Measurements from ENCODE around the gene RBM34. TPM values are rescaled to one million over a fixed set of nuclear protein-coding genes. Genes with fewer than 3 reads are reported as not detected.

The RBM34 gene
- total RNA-seq, 3 donors from 2014 or later (not counting 1 experiment from before 2014, with no cell fraction given) = 163 to 187 (median 180) TPM

DNA sequence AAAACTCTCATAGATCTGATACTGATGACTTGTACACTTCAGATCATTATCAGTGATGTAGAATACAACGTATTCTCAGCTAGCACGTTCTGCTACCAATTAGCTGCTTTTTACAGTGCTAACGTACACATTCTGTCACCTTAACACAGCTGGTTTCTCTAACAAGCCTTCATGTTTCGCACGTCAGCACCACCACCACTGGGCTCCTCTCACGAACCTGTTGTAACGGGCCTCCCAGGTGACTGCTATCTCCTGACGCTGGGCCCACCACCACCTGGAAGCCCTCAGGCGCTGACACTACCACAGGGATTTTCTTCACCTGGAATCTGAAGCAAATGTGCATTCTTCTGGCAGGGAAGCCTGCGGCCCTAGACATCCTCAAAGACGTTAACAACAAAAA is 52.2 kb downstream of the RBM34 start:
- no peak for DNase-seq
- Mint-ChIP-seq H3K36me3 (peaks cover 22% of the 10 kb centered on the region), H3K4me3 (no peak overlapping the region), H3K4me1 (peaks cover 18 to 28% of the 10 kb centered on the region in 2 donors), H3K9me3 (no peaks in the 10 kb centered on the region), H3K27ac (no peak overlapping the region), H3K27me3 (ENCODE audit: low read depth in 2 of 2) (peaks cover 0 to under 1% of the 10 kb centered on the region in 2 donors)
- Histone ChIP-seq H3K27me3 (ENCODE audit: control insufficient read depth, insufficient read depth, low read length) (peaks cover 1% of the 10 kb centered on the region), H3K4me1 (ENCODE audit: control insufficient read depth, insufficient read depth, low read length) (peaks cover 12% of the 10 kb centered on the region), H3K9me3 (ENCODE audit: control insufficient read depth, insufficient read depth, low read length) (no peaks in the 10 kb centered on the region), H3K27ac (ENCODE audit: low read length) (no peak overlapping the region), H3K4me3 (ENCODE audit: low read length) (no peak overlapping the region), H3K36me3 (ENCODE audit: control insufficient read depth, insufficient read depth, low read length) (peaks cover 51% of the 10 kb centered on the region)
- no peak for ATAC-seq
- WGBS (ENCODE audit: insufficient coverage) = 96% methylated on average over 11 of the region's 11 CpGs
- TF ChIP-seq, protein P1, sequence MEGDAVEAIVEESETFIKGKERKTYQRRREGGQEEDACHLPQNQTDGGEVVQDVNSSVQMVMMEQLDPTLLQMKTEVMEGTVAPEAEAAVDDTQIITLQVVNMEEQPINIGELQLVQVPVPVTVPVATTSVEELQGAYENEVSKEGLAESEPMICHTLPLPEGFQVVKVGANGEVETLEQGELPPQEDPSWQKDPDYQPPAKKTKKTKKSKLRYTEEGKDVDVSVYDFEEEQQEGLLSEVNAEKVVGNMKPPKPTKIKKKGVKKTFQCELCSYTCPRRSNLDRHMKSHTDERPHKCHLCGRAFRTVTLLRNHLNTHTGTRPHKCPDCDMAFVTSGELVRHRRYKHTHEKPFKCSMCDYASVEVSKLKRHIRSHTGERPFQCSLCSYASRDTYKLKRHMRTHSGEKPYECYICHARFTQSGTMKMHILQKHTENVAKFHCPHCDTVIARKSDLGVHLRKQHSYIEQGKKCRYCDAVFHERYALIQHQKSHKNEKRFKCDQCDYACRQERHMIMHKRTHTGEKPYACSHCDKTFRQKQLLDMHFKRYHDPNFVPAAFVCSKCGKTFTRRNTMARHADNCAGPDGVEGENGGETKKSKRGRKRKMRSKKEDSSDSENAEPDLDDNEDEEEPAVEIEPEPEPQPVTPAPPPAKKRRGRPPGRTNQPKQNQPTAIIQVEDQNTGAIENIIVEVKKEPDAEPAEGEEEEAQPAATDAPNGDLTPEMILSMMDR (IDR thresholded peaks at IDR 0.05) = no peak
- intact Hi-C loops (cut with micrococcal nuclease) = no loop called here

DNA sequence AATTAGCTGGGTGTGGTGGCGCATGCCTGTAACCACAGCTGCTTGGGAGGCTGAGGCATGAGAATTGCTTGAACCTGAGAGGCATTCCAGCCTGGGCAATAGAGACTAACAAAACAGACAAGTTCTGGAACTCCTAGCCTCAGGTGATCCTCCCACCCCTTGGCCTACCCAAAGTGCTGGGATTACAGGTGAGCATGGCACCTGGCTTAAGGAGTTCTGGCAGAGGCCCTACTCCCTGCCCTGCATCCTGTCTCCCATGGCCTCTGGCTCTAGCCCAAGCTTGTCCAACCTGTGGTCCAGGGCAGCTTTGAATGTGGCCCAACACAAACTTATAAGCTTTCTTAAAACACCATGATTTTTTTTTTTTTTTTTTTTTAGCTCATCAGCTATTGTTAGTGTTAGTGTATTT is 52.9 kb downstream of the RBM34 start:
- ATAC-seq (no peak), DNase-seq (no peak)
- peaks cover 3% of the 10 kb centered on the region for H3K27me3 ChIP-seq (ENCODE audit: control insufficient read depth, insufficient read depth, low read length)
- TF ChIP-seq, protein P1 (IDR thresholded peaks at IDR 0.05) = no peak
- Mint-ChIP-seq H3K4me3 (no peak overlapping the region), H3K27me3 (ENCODE audit: low read depth in 2 of 2) (peaks cover 0 to 3% of the 10 kb centered on the region in 2 donors), H3K27ac (no peak overlapping the region), H3K36me3 (peaks cover 15% of the 10 kb centered on the region), H3K4me1 (peaks cover 20 to 24% of the 10 kb centered on the region in 2 donors), H3K9me3 (no peaks in the 10 kb centered on the region)
- no peaks in the 10 kb centered on the region for H3K9me3 ChIP-seq (ENCODE audit: control insufficient read depth, insufficient read depth, low read length)
- 100% methylated on average over 1 of the region's 1 CpG for WGBS (ENCODE audit: insufficient coverage)
- H3K27ac ChIP-seq (ENCODE audit: low read length) = no peak overlapping the region
- intact Hi-C loops (cut with micrococcal nuclease) = no loop called here
- H3K4me3 ChIP-seq (ENCODE audit: low read length) = no peak overlapping the region
- peaks cover 12% of the 10 kb centered on the region for H3K4me1 ChIP-seq (ENCODE audit: control insufficient read depth, insufficient read depth, low read length)
- peaks cover 44% of the 10 kb centered on the region for H3K36me3 ChIP-seq (ENCODE audit: control insufficient read depth, insufficient read depth, low read length)

DNA sequence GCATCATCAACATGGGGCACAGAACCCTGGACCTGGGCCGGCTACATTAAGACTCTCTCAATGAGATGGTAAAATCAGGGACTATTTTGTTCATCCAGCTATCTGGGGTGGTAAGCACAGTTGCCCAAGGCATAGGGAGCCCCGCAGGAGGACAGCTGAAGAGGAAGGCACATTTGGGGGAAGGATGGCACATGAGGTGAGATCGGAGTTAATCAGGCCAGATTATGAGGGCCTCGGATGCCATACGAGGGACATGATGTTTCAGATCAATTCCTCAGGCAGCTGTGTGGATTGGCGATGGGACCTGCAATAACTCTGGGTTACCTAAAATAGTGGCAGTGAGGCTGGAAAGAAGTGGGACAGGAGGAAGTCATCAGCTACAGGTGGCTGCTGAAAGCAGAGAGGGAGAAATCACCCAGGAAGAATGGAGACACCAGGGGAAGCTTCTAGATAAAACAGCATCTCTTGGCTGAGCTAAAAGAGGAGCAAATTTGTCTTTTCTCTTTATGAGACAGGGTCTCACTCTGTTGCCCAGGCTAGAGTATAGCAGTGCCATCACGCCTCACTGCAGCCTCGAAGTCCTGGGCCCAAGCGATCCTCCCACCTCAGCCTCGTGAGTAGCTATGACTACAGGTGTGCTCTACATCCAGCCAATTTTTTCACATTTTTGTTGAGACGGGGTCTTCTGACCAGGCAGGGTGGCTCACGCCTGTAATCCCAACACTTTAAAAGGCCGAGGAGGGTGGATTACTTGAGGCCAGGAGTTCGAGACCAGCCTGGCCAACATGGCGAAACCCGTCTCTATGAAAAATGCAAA is 53.5 kb downstream of the RBM34 start:
- Mint-ChIP-seq H3K9me3 (no peaks in the 10 kb centered on the region), H3K4me3 (no peak overlapping the region), H3K36me3 (peaks cover 12% of the 10 kb centered on the region), H3K27me3 (ENCODE audit: low read depth in 2 of 2) (peaks cover 0 to 3% of the 10 kb centered on the region in 2 donors), H3K4me1 (peaks cover 20 to 23% of the 10 kb centered on the region in 2 donors), H3K27ac (peak overlapping the region; percentile 35 to 63)
- Histone ChIP-seq H3K4me3 (ENCODE audit: low read length) (no peak overlapping the region), H3K9me3 (ENCODE audit: control insufficient read depth, insufficient read depth, low read length) (no peaks in the 10 kb centered on the region), H3K36me3 (ENCODE audit: control insufficient read depth, insufficient read depth, low read length) (peaks cover 38% of the 10 kb centered on the region), H3K27me3 (ENCODE audit: control insufficient read depth, insufficient read depth, low read length) (peaks cover 3% of the 10 kb centered on the region), H3K4me1 (ENCODE audit: control insufficient read depth, insufficient read depth, low read length) (peaks cover 12% of the 10 kb centered on the region), H3K27ac (ENCODE audit: low read length) (no peak overlapping the region)
- TF ChIP-seq, protein P1 (IDR thresholded peaks at IDR 0.05) = no peak
- DNase-seq (no peak), ATAC-seq (no peak)
- 97% methylated on average over 16 of the region's 16 CpGs for WGBS (ENCODE audit: insufficient coverage)
- intact Hi-C loops (cut with micrococcal nuclease) = no loop called here

All from natural killer cell (primary cell).